Measurements from ENCODE around the gene CSMD2. TPM values are rescaled to one million over a fixed set of nuclear protein-coding genes. Genes with fewer than 3 reads are reported as not detected.

Gene CSMD2
- total RNA-seq, 2 donors from 2014 or later, result 0.62 to 2.8 TPM

GRCh38 chr1:33586106-33586505 lies 578.9 kb downstream of the CSMD2 start:
- Mint-ChIP-seq H3K9me3 (no peaks in the 10 kb centered on the region), H3K4me3 (no peak overlapping the region), H3K27me3 (ENCODE audit: insufficient read depth) (no peaks in the 10 kb centered on the region), H3K36me3 (ENCODE audit: low read depth) (no peaks in the 10 kb centered on the region), H3K4me1 (no peaks in the 10 kb centered on the region), H3K27ac (no peak overlapping the region)
- H3K27me3 ChIP-seq (ENCODE audit: control insufficient read depth, insufficient read depth, low read length, poor library complexity, severe bottlenecking), result no peaks in the 10 kb centered on the region
- no peaks in the 10 kb centered on the region for H3K36me3 ChIP-seq (ENCODE audit: control insufficient read depth, insufficient read depth, low read length)
- no peak overlapping the region for H3K27ac ChIP-seq (ENCODE audit: low read depth, low read length)
- no peak overlapping the region for H3K4me3 ChIP-seq (ENCODE audit: low read length)
- H3K9me3 ChIP-seq (ENCODE audit: control insufficient read depth, low read length), result no peaks in the 10 kb centered on the region
- no peak for DNase-seq
- no peak overlapping the region for H3K9ac ChIP-seq (ENCODE audit: extremely low read depth, low read length, poor library complexity, severe bottlenecking)
- TF ChIP-seq, protein P1, sequence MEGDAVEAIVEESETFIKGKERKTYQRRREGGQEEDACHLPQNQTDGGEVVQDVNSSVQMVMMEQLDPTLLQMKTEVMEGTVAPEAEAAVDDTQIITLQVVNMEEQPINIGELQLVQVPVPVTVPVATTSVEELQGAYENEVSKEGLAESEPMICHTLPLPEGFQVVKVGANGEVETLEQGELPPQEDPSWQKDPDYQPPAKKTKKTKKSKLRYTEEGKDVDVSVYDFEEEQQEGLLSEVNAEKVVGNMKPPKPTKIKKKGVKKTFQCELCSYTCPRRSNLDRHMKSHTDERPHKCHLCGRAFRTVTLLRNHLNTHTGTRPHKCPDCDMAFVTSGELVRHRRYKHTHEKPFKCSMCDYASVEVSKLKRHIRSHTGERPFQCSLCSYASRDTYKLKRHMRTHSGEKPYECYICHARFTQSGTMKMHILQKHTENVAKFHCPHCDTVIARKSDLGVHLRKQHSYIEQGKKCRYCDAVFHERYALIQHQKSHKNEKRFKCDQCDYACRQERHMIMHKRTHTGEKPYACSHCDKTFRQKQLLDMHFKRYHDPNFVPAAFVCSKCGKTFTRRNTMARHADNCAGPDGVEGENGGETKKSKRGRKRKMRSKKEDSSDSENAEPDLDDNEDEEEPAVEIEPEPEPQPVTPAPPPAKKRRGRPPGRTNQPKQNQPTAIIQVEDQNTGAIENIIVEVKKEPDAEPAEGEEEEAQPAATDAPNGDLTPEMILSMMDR (conservative IDR thresholded peaks at IDR 0.05), result no peak
- H3K4me1 ChIP-seq (ENCODE audit: control insufficient read depth, insufficient read depth, low read length), result no peaks in the 10 kb centered on the region
- 91 to 95% methylated on average over 2 to 4 of the region's 4 CpGs for WGBS, 2 experiments (ENCODE audit: insufficient coverage in 1 of 2, insufficient read length in 1 of 2)

- H3K4me3 Mint-ChIP-seq, result no peak overlapping the region
- no peak for DNase-seq
These were observed 581.5 kb downstream of the CSMD2 start for GRCh38 chr1:33583567-33583966.

DNA sequence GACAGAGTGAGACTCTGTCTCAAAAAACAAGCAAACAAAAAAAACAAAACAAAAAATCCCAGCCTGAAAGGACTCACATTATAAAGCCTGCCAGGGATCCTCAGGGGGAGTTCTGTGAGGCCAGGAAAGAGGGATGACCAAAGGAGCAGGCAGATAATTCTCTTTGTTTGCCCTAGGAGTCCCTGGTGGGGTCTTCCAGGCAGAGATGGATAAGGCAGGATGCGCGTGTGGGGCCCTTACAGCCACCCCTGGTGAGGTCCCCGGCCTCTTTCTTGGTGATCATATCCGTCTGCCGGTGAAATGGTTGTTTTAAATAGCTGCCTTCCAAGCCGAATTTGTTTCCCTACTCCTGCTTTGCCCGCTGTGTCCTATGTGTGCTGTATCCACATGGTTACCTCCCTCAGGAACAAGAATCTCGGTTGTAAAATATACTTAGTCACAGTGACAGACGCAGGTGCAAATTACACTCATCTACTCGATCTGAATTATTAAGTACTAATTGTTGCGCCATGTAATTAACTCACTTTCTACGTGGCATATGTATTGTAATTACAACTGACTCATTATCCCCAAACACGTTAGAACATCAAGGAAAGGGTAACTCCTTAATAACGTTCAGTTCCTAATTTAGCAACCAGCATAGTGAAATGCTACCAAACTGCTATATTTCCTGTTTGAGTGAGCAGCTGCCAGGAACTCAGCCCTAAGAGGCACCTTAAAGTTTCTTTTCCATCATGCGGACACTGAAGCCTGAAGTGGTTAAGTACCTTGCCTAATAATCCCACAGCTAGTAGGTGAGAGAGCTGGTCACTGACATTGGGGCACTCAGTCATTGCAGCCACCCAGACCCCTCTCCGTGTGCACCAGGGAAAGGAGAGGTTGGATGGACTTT lies 586.2 kb downstream of the CSMD2 start:
- peaks cover 14% of the 10 kb centered on the region for H3K4me1 Mint-ChIP-seq
- WGBS, 2 experiments (ENCODE audit: insufficient coverage in 1 of 2, insufficient read length in 1 of 2), result 85 to 91% methylated on average over 14 to 16 of the region's 16 CpGs

More at GRCh38 chr1:33583567-33583966, 581.5 kb downstream of the CSMD2 start:
- TF ChIP-seq, protein P1 (conservative IDR thresholded peaks at IDR 0.05), result no peak
- no peak overlapping the region for H3K9ac ChIP-seq (ENCODE audit: extremely low read depth, low read length, poor library complexity, severe bottlenecking)
- H3K4me3 ChIP-seq (ENCODE audit: low read length), result no peak overlapping the region
- no peak overlapping the region for H3K27ac ChIP-seq (ENCODE audit: low read depth, low read length)
- H3K27ac Mint-ChIP-seq, result no peak overlapping the region
- no peaks in the 10 kb centered on the region for H3K36me3 ChIP-seq (ENCODE audit: control insufficient read depth, insufficient read depth, low read length)
- no peaks in the 10 kb centered on the region for H3K9me3 Mint-ChIP-seq
- WGBS, 2 experiments (ENCODE audit: insufficient coverage in 1 of 2, insufficient read length in 1 of 2), result 86 to 93% methylated on average over 4 to 6 of the region's 6 CpGs
- no peaks in the 10 kb centered on the region for H3K9me3 ChIP-seq (ENCODE audit: control insufficient read depth, low read length)
- H3K27me3 ChIP-seq (ENCODE audit: control insufficient read depth, insufficient read depth, low read length, poor library complexity, severe bottlenecking), result no peaks in the 10 kb centered on the region
- H3K36me3 Mint-ChIP-seq (ENCODE audit: low read depth), result no peaks in the 10 kb centered on the region
- no peaks in the 10 kb centered on the region for H3K4me1 ChIP-seq (ENCODE audit: control insufficient read depth, insufficient read depth, low read length)
- no peaks in the 10 kb centered on the region for H3K4me1 Mint-ChIP-seq
- H3K27me3 Mint-ChIP-seq (ENCODE audit: insufficient read depth), result no peaks in the 10 kb centered on the region

More for the DNA sequence above, 586.2 kb downstream of the CSMD2 start:
- no peaks in the 10 kb centered on the region for H3K9me3 Mint-ChIP-seq
- no peak for DNase-seq
- TF ChIP-seq, protein P1 (conservative IDR thresholded peaks at IDR 0.05), result no peak
- Histone ChIP-seq H3K4me3 (ENCODE audit: low read length) (no peak overlapping the region), H3K27ac (ENCODE audit: low read depth, low read length) (no peak overlapping the region), H3K36me3 (ENCODE audit: control insufficient read depth, insufficient read depth, low read length) (no peaks in the 10 kb centered on the region), H3K9ac (ENCODE audit: extremely low read depth, low read length, poor library complexity, severe bottlenecking) (no peak overlapping the region), H3K27me3 (ENCODE audit: control insufficient read depth, insufficient read depth, low read length, poor library complexity, severe bottlenecking) (no peaks in the 10 kb centered on the region), H3K9me3 (ENCODE audit: control insufficient read depth, low read length) (no peaks in the 10 kb centered on the region), H3K4me1 (ENCODE audit: control insufficient read depth, insufficient read depth, low read length) (no peaks in the 10 kb centered on the region)
- no peak overlapping the region for H3K4me3 Mint-ChIP-seq
- no peaks in the 10 kb centered on the region for H3K36me3 Mint-ChIP-seq (ENCODE audit: low read depth)
- H3K27me3 Mint-ChIP-seq (ENCODE audit: insufficient read depth), result peaks cover 2% of the 10 kb centered on the region
- H3K27ac Mint-ChIP-seq, result no peak overlapping the region
